ENCODE results near the gene KRT20. TPM values are rescaled to one million over a fixed set of nuclear protein-coding genes. Genes with fewer than 3 reads are reported as not detected.

The KRT20 gene
- total RNA-seq, 1 experiment from 2014 or later: not detected

GRCh38 chr17:40841246-40841645 is 43.8 kb downstream of the KRT20 start:
- Histone ChIP-seq H3K56ac (ENCODE audit: insufficient read length, low read depth, low read length) (no peak overlapping the region), H2AFZ (ENCODE audit: low read length) (no peak overlapping the region), H2AK5ac (ENCODE audit: insufficient read length, low read length) (no peak overlapping the region), H4K5ac (ENCODE audit: insufficient read length, low read depth, low read length) (no peak overlapping the region), H3K9me3 (ENCODE audit: control insufficient read depth, low read depth, low read length) (no peaks in the 10 kb centered on the region), H3K4me2 (ENCODE audit: insufficient read depth, insufficient read length, low read length) (no peak overlapping the region), H3K14ac (ENCODE audit: insufficient read depth, low read length) (no peak overlapping the region), H3K79me2 (ENCODE audit: insufficient read depth, low read length) (no peaks in the 10 kb centered on the region), H4K8ac (replicated peaks; ENCODE audit: insufficient read length, low read depth, low read length) (no peak overlapping the region), H4K20me1 (ENCODE audit: control insufficient read depth, insufficient read depth, insufficient read length) (no peaks in the 10 kb centered on the region), H2BK5ac (ENCODE audit: insufficient read length, low read length) (no peak overlapping the region), H3K9ac (ENCODE audit: extremely low read depth, insufficient read length, low read length) (no peak overlapping the region), H2BK20ac (ENCODE audit: low read depth, low read length, poor library complexity, severe bottlenecking) (no peak overlapping the region), H3T11ph (ENCODE audit: low read length) (no peak overlapping the region), H3K27me3 (ENCODE audit: insufficient read depth, low read length) (no peaks in the 10 kb centered on the region; the same call in 1 of the 2 replicates), H3K79me1 (ENCODE audit: insufficient read depth, low read depth, low read length, poor library complexity, severe bottlenecking) (no peaks in the 10 kb centered on the region), H2BK15ac (ENCODE audit: low read depth, low read length) (no peak overlapping the region), H2BK120ac (ENCODE audit: low read depth, low read length, poor library complexity, severe bottlenecking) (no peak overlapping the region), H3K23me2 (ENCODE audit: insufficient read length, low read depth, low read length, poor library complexity, severe bottlenecking) (no peaks in the 10 kb centered on the region), H3K23ac (ENCODE audit: insufficient read length, low read depth, low read length) (no peak overlapping the region), H3K4ac (ENCODE audit: low read depth, low read length) (no peak overlapping the region), H2BK12ac (ENCODE audit: insufficient read length, low read depth, low read length) (no peak overlapping the region), H3K27ac (ENCODE audit: insufficient read length, low read depth, low read length) (no peak overlapping the region), H4K91ac (ENCODE audit: insufficient read length, low read depth, low read length) (no peak overlapping the region), H3K4me1 (ENCODE audit: insufficient read depth, low read length) (no peaks in the 10 kb centered on the region), H3K18ac (ENCODE audit: insufficient read length, low read depth, low read length) (no peak overlapping the region)
- TF ChIP-seq CTCF (conservative IDR thresholded peaks at IDR 0.05): no peak
- no peak for DNase-seq
- H3K27ac Mint-ChIP-seq: no peak overlapping the region
- H3K27me3 Mint-ChIP-seq (ENCODE audit: low read depth): peaks cover 98% of the 10 kb centered on the region
- peaks cover 4% of the 10 kb centered on the region in 2 experiments for H3K4me1 Mint-ChIP-seq
- H3K36me3 Mint-ChIP-seq (ENCODE audit: insufficient read depth in 1 of 3, low read depth in 3 of 3): no peaks in the 10 kb centered on the region
- WGBS (ENCODE audit: extremely low coverage, insufficient read length, low lambda C conversion rate): no CpG with 5 or more reads among the region's 3 CpGs
- no peak overlapping the region for H3K4me3 Mint-ChIP-seq
- no peaks in the 10 kb centered on the region for H3K9me3 Mint-ChIP-seq

All from H9 (cell line).